ENCODE data around the gene OR4D11.
"Not testable (repeated sequence)": the region's sequence is repeated elsewhere in the genome, so short reads cannot be mapped to it uniquely, and the experiment has no call there.

The OR4D11 gene

DNA sequence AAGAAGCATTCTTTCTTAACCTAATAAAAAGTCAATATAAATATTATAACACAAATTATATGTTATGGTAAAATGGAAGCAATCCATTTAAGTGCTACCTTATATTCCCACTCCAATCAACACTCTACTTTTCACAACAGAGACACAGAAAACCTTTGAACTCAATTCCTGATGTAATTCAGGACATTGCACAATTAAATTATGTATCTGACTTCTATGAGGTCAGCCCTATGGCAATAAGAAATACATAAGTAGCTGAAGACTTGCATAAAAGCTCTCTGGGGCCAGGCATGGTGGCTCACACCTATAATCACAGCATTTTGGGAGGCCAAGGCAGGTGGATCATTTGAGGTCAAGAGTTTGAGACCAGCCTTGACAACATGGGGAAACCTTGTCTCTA lies 23.5 kb upstream of the OR4D11 start:
- in situ Hi-C loops (cut with HindIII; ENCODE audit: low sequenced_read_pairs) = no loop called here
- TF ChIP-seq, protein P1, sequence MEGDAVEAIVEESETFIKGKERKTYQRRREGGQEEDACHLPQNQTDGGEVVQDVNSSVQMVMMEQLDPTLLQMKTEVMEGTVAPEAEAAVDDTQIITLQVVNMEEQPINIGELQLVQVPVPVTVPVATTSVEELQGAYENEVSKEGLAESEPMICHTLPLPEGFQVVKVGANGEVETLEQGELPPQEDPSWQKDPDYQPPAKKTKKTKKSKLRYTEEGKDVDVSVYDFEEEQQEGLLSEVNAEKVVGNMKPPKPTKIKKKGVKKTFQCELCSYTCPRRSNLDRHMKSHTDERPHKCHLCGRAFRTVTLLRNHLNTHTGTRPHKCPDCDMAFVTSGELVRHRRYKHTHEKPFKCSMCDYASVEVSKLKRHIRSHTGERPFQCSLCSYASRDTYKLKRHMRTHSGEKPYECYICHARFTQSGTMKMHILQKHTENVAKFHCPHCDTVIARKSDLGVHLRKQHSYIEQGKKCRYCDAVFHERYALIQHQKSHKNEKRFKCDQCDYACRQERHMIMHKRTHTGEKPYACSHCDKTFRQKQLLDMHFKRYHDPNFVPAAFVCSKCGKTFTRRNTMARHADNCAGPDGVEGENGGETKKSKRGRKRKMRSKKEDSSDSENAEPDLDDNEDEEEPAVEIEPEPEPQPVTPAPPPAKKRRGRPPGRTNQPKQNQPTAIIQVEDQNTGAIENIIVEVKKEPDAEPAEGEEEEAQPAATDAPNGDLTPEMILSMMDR (IDR thresholded peaks at IDR 0.05; ENCODE audit: low read depth, low read length) = no peak
- no peak overlapping the region for H3K4me3 ChIP-seq (ENCODE audit: low read depth, low read length)
- no peak for DNase-seq (ENCODE audit: low read depth, low spot score)

DNA sequence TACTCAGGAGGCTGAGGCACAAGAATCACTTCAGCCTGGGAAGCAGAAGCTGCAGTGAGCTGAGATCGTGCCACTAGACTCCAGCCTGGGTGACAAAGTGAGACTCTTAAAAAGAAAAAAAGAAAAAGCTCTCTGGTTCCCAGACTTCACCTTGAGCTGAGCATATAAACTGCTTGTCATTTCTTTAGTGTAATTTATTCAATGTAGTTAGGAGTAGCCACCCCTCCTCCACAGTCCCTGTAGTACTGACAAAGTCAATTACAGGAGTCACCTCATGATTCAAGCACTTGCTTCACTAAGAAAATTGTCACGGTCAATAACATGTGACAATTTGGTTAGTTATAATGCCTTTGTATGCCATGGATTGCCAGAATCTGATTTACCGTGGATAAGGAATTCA lies 23.0 kb upstream of the OR4D11 start:
- H3K4me3 ChIP-seq (ENCODE audit: low read depth, low read length) = no peak overlapping the region
- in situ Hi-C loops (cut with HindIII; ENCODE audit: low sequenced_read_pairs) = no loop called here
- DNase-seq (ENCODE audit: low read depth, low spot score) = no peak
- TF ChIP-seq, protein P1 (IDR thresholded peaks at IDR 0.05; ENCODE audit: low read depth, low read length) = no peak

DNA sequence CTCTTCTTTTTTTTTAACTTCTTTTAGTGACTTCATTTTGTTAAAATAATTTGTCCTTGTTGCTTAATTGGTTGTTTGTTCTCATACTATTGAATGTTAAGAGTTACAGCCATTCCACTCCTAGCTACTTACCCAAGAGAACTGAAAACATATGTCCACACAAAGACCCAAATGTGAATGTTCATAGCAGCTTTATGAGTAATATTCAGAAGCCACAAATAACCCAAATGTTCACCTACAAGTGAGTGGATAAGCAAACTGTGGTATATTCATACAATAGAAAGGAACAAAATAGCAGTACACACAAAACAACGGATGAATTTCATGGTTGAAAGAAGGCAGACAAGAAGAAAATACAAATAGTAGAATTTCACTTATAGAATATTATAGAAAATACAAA lies 1.4 kb upstream of the OR4D11 start:
- no peak for DNase-seq (ENCODE audit: low read depth, low spot score)
- TF ChIP-seq, protein P1 (IDR thresholded peaks at IDR 0.05; ENCODE audit: low read depth, low read length) = no peak
- in situ Hi-C loops (cut with HindIII; ENCODE audit: low sequenced_read_pairs) = no loop called here
- H3K4me3 ChIP-seq (ENCODE audit: low read depth, low read length) = no peak overlapping the region

DNA sequence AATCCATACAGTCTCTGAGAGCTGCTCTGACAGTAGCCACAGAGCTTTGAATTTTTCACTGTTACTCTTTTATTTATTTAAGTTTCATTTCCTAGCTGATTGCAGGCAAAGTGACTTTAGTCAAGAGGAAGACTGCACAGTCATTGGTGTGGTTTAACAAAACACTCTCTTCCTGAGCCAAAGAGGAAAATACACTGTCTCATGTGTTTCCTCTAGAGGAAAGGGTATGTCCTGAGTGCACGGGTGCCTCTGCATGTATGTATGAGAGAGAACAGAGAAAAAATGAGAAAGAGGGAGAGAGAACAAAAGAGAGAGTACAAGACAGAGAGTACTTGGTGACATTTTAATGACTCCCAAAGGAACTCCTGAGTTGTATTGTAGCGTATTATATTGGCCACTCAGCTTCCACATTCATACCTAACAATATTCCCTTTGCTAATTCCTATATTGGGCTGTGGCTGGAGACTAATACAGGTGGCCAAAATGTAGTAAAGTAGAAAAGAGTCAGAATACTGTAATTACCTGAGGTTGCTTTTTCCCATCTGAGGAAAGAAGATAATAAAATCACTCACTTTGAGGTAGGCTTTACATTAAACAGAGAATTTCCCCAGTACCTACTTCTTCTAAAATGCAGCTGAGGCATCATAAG lies 7.7 kb downstream of the OR4D11 start, which contains the start of gene OR4D9:
OR4D9 (plus strand) TSS at position 599 of the 649 bp plus-strand sequence. CDS start 3,374 bp downstream, outside the sequence.
- TF ChIP-seq, protein P1 (IDR thresholded peaks at IDR 0.05; ENCODE audit: low read depth, low read length) = no peak
- no peak within 1 kb of the TSS for H3K4me3 ChIP-seq (ENCODE audit: low read depth, low read length)
- in situ Hi-C loops (cut with HindIII; ENCODE audit: low sequenced_read_pairs) = no loop called here
- DNase-seq (ENCODE audit: low read depth, low spot score) = no peak

DNA sequence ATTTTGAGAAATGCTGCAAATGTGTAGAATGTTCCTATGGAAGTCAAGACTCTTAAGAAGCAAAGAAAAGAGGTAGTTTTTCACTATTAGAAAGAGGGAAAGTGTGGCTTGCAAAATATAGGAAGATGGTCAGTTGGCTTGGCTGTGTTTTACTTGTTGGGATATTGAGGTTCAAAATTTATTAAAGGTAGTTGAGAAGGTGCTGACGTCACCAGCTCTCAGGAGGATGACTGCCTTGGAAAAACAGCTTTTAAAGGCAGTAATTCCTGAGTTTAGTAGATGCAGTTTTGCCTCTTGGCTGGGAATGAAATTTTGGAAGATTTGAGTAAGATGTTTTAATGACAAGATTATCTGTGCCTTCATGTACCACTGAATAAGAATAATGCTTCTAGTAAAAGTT lies 8.3 kb downstream of the OR4D11 start:
- TF ChIP-seq, protein P1 (IDR thresholded peaks at IDR 0.05; ENCODE audit: low read depth, low read length) = no peak
- no peak for DNase-seq (ENCODE audit: low read depth, low spot score)
- no peak overlapping the region for H3K4me3 ChIP-seq (ENCODE audit: low read depth, low read length)
- in situ Hi-C loops (cut with HindIII; ENCODE audit: low sequenced_read_pairs) = no loop called here

DNA sequence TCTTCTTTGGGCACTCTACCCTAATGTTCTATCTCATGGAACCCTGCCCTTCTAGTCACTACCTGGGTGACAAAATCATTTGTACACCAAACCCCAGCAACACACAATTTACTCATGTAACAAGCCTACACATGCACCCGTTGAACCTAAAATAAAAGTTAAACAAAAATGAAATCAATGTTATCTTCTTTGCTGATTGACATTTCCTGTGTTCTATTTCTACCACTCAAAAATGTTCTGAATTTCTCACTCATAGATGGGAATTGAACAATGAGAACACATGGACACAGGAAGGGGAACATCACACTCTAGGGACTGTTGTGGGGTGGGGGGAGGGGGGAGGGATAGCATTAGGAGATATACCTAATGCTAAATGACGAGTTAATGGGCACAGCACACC lies 16.8 kb downstream of the OR4D11 start:
- DNase-seq (ENCODE audit: low read depth, low spot score); H3K4me3 ChIP-seq (ENCODE audit: low read depth, low read length); in situ Hi-C loops (cut with HindIII; ENCODE audit: low sequenced_read_pairs): not testable (repeated sequence)

DNA sequence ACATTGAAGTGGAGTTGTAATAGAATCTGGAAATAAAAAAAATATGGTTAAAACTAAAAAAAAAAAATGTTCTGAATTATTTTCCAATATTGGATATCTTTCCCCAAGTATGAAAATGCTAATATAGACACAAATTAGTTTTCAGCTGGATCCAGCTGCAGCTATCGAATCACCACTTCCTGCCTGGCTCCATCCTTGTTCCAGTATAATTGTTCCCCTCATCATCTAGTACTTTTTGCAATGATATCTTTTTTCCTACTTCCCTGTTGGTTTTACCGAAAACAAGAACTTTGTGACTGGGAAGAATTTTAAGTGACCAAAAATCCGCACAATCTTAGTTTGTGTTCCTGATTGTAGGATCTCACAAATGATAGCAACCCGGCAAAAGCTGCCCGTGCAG lies 17.4 kb downstream of the OR4D11 start:
- H3K4me3 ChIP-seq (ENCODE audit: low read depth, low read length) = no peak overlapping the region
- DNase-seq (ENCODE audit: low read depth, low spot score) = no peak
- in situ Hi-C loops (cut with HindIII; ENCODE audit: low sequenced_read_pairs) = no loop called here
- TF ChIP-seq, protein P1 (IDR thresholded peaks at IDR 0.05; ENCODE audit: low read depth, low read length) = no peak
